Nephron (organoid): ENCODE results near the gene PLD1.
"Not testable (repeated sequence)": the region's sequence is repeated elsewhere in the genome, so short reads cannot be mapped to it uniquely, and the experiment has no call there.

Source experiments
- H3K27ac Mint-ChIP-seq, 3 experiments: 2 replicates each; pipeline ENCODE4 v1.8.0; 2020; ENCODE audit warnings: mixed read lengths in 3 of 3, mild to moderate bottlenecking in 2 of 3, moderate library complexity in 1 of 3
- H3K27me3 Mint-ChIP-seq: 2 replicates; pipeline ENCODE4 v1.8.0; 2021; ENCODE audit warnings: low read depth, mild to moderate bottlenecking, moderate library complexity, mixed read lengths
- H3K36me3 Mint-ChIP-seq: 2 replicates; pipeline ENCODE4 v1.8.0; 2020; ENCODE audit warnings: low read depth, mixed read lengths
- H3K4me1 Mint-ChIP-seq: 2 replicates; pipeline ENCODE4 v1.8.0; 2020; ENCODE audit warnings: mixed read lengths
- H3K4me3 Mint-ChIP-seq, 3 experiments: 2 replicates each; pipeline ENCODE4 v1.8.0; 2020; ENCODE audit warnings: mild to moderate bottlenecking in 3 of 3, mixed read lengths in 3 of 3, moderate library complexity in 2 of 3
- H3K9me3 Mint-ChIP-seq: 2 replicates; pipeline ENCODE4 v1.8.0; 2020; ENCODE audit warnings: mixed read lengths
- TF ChIP-seq, protein P1 (sequence below), 3 experiments: fragments of 200-600 bp; sonication (generic); IDR thresholded peaks; one replicate each; pipeline ENCODE4 v1.5.0; 2021; ENCODE audit warnings: antibody characterized with exemption in 3 of 3; ENCODE audit not compliant: unreplicated experiment in 3 of 3

The PLD1 gene

DNA sequence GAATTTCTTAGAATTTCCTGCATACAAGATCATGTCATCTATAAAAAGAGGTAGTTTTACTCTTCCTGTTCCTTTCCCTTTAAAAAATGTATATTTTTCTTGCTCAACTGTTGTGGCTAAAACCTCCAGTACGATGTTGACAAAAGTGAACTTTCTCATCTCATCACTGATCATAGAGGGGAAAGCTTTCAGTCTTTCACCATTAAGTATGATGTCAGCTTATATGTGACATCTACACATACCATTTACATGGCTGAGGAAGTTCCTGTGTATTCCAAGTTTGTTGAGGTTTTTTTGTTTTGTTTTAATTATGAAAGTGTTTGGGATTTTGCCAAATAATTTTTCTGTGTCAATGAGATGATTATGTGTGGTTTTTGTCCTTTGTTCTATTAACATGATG is 173.6 kb downstream of the PLD1 start:
- H3K36me3 Mint-ChIP-seq = peaks cover 29% of the 10 kb centered on the region

GRCh38 chr3:171632766-171633165 is 177.5 kb downstream of the PLD1 start:
- H3K9me3 Mint-ChIP-seq = peaks cover 10% of the 10 kb centered on the region
- peak overlapping the region; percentile 17 to 89 (median 43) for H3K27ac Mint-ChIP-seq
- H3K36me3 Mint-ChIP-seq = peaks cover 19% of the 10 kb centered on the region
- no peak overlapping the region for H3K4me3 Mint-ChIP-seq
- peaks cover 10% of the 10 kb centered on the region for H3K4me1 Mint-ChIP-seq
- TF ChIP-seq, protein P1, sequence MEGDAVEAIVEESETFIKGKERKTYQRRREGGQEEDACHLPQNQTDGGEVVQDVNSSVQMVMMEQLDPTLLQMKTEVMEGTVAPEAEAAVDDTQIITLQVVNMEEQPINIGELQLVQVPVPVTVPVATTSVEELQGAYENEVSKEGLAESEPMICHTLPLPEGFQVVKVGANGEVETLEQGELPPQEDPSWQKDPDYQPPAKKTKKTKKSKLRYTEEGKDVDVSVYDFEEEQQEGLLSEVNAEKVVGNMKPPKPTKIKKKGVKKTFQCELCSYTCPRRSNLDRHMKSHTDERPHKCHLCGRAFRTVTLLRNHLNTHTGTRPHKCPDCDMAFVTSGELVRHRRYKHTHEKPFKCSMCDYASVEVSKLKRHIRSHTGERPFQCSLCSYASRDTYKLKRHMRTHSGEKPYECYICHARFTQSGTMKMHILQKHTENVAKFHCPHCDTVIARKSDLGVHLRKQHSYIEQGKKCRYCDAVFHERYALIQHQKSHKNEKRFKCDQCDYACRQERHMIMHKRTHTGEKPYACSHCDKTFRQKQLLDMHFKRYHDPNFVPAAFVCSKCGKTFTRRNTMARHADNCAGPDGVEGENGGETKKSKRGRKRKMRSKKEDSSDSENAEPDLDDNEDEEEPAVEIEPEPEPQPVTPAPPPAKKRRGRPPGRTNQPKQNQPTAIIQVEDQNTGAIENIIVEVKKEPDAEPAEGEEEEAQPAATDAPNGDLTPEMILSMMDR (IDR thresholded peaks at IDR 0.05; ENCODE audit: unreplicated experiment in 3 of 3) = no peak
- no peaks in the 10 kb centered on the region for H3K27me3 Mint-ChIP-seq

More for the DNA sequence above, 173.6 kb downstream of the PLD1 start:
- TF ChIP-seq, protein P1 (IDR thresholded peaks at IDR 0.05; ENCODE audit: unreplicated experiment in 3 of 3) = no peak
- Mint-ChIP-seq H3K4me1 (peaks cover 21% of the 10 kb centered on the region), H3K27me3 (no peaks in the 10 kb centered on the region), H3K4me3 (no peak overlapping the region), H3K9me3 (peaks cover 11% of the 10 kb centered on the region), H3K27ac (no peak overlapping the region)

GRCh38 chr3:171626799-171627198 is 183.5 kb downstream of the PLD1 start:
- not testable (repeated sequence) for H3K27me3 Mint-ChIP-seq, H3K4me3 Mint-ChIP-seq, H3K27ac Mint-ChIP-seq, H3K4me1 Mint-ChIP-seq
- Mint-ChIP-seq H3K36me3 (peaks cover 24% of the 10 kb centered on the region), H3K9me3 (peaks cover 32% of the 10 kb centered on the region)

- no peaks in the 10 kb centered on the region for H3K27me3 Mint-ChIP-seq
- peaks cover 26% of the 10 kb centered on the region for H3K36me3 Mint-ChIP-seq
- H3K4me1 Mint-ChIP-seq = peaks cover 30% of the 10 kb centered on the region
- no peak overlapping the region for H3K4me3 Mint-ChIP-seq
- TF ChIP-seq, protein P1 (IDR thresholded peaks at IDR 0.05; ENCODE audit: unreplicated experiment in 3 of 3) = no peak
- H3K27ac Mint-ChIP-seq = peak overlapping the region in 2 of 3 experiments; percentile 62 to 70
- H3K9me3 Mint-ChIP-seq = peaks cover 30% of the 10 kb centered on the region
Measured at GRCh38 chr3:171622126-171622525, 188.2 kb downstream of the PLD1 start.

- H3K9me3 Mint-ChIP-seq = peaks cover 33% of the 10 kb centered on the region
- TF ChIP-seq, protein P1 (IDR thresholded peaks at IDR 0.05; ENCODE audit: unreplicated experiment in 3 of 3) = no peak
- peaks cover 32% of the 10 kb centered on the region for H3K36me3 Mint-ChIP-seq
- peaks cover 36% of the 10 kb centered on the region for H3K4me1 Mint-ChIP-seq
- H3K4me3 Mint-ChIP-seq = no peak overlapping the region
- H3K27me3 Mint-ChIP-seq = no peaks in the 10 kb centered on the region
- H3K27ac Mint-ChIP-seq = peak overlapping the region; percentile 62 to 70 (median 67)
Measured at GRCh38 chr3:171620825-171621434, 189.4 kb downstream of the PLD1 start.

GRCh38 chr3:171616798-171617197 is 193.5 kb downstream of the PLD1 start:
- TF ChIP-seq, protein P1 (IDR thresholded peaks at IDR 0.05; ENCODE audit: unreplicated experiment in 3 of 3) = no peak
- H3K4me1 Mint-ChIP-seq = peaks cover 57% of the 10 kb centered on the region
- H3K4me3 Mint-ChIP-seq = no peak overlapping the region
- peak overlapping the region; percentile 68 to 94 (median 87) for H3K27ac Mint-ChIP-seq
- peaks cover 9% of the 10 kb centered on the region for H3K9me3 Mint-ChIP-seq
- H3K27me3 Mint-ChIP-seq = no peaks in the 10 kb centered on the region
- H3K36me3 Mint-ChIP-seq = peaks cover 15% of the 10 kb centered on the region
